ENCODE data around the gene KCNJ16. TPM values are rescaled to one million over a fixed set of nuclear protein-coding genes. Genes with fewer than 3 reads are reported as not detected.

The KCNJ16 gene
- total RNA-seq, 1 experiment from 2014 or later, result 9.3 TPM

DNA sequence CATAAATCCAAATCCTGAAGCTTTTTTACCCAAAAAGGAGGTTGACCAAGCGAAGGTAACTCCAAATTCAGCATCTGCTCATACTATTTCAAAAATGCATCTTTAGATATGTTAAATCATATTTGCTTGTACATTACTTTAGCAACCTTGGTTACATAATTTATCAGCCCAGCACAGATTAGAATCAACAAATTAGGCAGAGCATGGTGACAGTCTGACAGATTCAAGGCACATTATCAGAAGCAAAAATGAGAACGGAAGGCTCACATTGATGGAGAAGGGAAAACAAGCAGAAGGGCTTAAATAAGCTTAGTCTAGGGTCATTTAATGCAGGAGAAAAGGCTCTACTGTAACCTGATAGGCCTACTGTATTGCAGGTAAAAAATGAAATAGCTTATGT, 90.4 kb downstream of the KCNJ16 start:
- TF ChIP-seq, protein P1, sequence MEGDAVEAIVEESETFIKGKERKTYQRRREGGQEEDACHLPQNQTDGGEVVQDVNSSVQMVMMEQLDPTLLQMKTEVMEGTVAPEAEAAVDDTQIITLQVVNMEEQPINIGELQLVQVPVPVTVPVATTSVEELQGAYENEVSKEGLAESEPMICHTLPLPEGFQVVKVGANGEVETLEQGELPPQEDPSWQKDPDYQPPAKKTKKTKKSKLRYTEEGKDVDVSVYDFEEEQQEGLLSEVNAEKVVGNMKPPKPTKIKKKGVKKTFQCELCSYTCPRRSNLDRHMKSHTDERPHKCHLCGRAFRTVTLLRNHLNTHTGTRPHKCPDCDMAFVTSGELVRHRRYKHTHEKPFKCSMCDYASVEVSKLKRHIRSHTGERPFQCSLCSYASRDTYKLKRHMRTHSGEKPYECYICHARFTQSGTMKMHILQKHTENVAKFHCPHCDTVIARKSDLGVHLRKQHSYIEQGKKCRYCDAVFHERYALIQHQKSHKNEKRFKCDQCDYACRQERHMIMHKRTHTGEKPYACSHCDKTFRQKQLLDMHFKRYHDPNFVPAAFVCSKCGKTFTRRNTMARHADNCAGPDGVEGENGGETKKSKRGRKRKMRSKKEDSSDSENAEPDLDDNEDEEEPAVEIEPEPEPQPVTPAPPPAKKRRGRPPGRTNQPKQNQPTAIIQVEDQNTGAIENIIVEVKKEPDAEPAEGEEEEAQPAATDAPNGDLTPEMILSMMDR (IDR thresholded peaks at IDR 0.05; ENCODE audit: insufficient read depth in 1 of 2, low read depth in 1 of 2, low read length in 1 of 2, severe bottlenecking in 1 of 2, unreplicated experiment in 1 of 2), result no peak
- intact Hi-C loops (cut with micrococcal nuclease; ENCODE audit: unreplicated experiment), result loop anchor here (5.0 to 10.0 kb wide), 3 partner anchors 359 to 558 kb away; no protein-coding TSS in a partner anchor
- POLR2A ChIA-PET, result no interaction called here
- H3K4me1 ChIP-seq, result peaks cover 6% of the 10 kb centered on the region
- no peaks in the 10 kb centered on the region for H3K36me3 ChIP-seq (ENCODE audit: control insufficient read depth, insufficient read depth, low read length)
- no TSS peak for BruUV-seq (replicated peaks)
- no peaks in the 10 kb centered on the region for H3K9me3 ChIP-seq
- no peaks in the 10 kb centered on the region for H3K36me3 Mint-ChIP-seq (ENCODE audit: insufficient read depth, unreplicated experiment)
- peaks cover 3% of the 10 kb centered on the region; the same call in 1 of the 2 replicates for H3K27me3 ChIP-seq (replicated peaks; ENCODE audit: control insufficient read depth, insufficient read depth, low read length)
- DNase-seq, result no peak
- no peak overlapping the region for H3K27ac Mint-ChIP-seq (ENCODE audit: unreplicated experiment)
- H3K27me3 Mint-ChIP-seq (ENCODE audit: insufficient read depth, unreplicated experiment), result peaks cover 2% of the 10 kb centered on the region
- no peak overlapping the region for H3K4me3 Mint-ChIP-seq (ENCODE audit: unreplicated experiment)
- H3K4me3 ChIP-seq (ENCODE audit: low read depth, low read length), result no peak overlapping the region
- peaks cover 12% of the 10 kb centered on the region for H3K9me3 Mint-ChIP-seq (ENCODE audit: unreplicated experiment)
- CTCF ChIA-PET, result no interaction called here
- no peaks in the 10 kb centered on the region for H3K4me1 Mint-ChIP-seq (ENCODE audit: low read depth, unreplicated experiment)

DNA sequence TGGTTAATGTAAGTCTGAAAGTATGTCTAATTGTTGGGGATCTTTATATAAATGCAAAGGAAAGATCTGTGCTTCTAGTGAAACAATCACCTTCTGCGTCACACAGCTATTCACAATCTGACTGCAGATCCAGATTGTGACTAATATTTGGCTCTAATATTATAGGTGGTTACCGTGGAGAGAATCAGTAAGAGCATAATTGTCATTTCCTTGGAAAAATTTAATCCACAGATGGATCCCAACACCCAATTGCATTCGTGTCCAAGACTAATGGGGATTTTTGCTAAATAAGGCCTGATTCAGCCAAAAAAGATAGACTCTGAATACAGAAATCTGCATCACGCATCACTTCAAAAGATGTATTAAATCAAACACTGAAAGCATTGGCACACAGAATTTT, 91.6 kb downstream of the KCNJ16 start:
- Mint-ChIP-seq H3K27me3 (ENCODE audit: insufficient read depth, unreplicated experiment) (peaks cover 9% of the 10 kb centered on the region), H3K36me3 (ENCODE audit: insufficient read depth, unreplicated experiment) (no peaks in the 10 kb centered on the region), H3K9me3 (ENCODE audit: unreplicated experiment) (peaks cover 7% of the 10 kb centered on the region), H3K4me3 (ENCODE audit: unreplicated experiment) (no peak overlapping the region), H3K4me1 (ENCODE audit: low read depth, unreplicated experiment) (no peaks in the 10 kb centered on the region), H3K27ac (ENCODE audit: unreplicated experiment) (no peak overlapping the region)
- no TSS peak for BruUV-seq (replicated peaks)
- H3K9me3 ChIP-seq, result no peaks in the 10 kb centered on the region
- intact Hi-C loops (cut with micrococcal nuclease; ENCODE audit: unreplicated experiment), result loop anchor here (5.0 to 10.0 kb wide), 3 partner anchors 358 to 559 kb away; no protein-coding TSS in a partner anchor
- ChIA-PET POLR2A (no interaction called here), CTCF (no interaction called here)
- H3K4me3 ChIP-seq (ENCODE audit: low read depth, low read length), result no peak overlapping the region
- no peaks in the 10 kb centered on the region for H3K36me3 ChIP-seq (ENCODE audit: control insufficient read depth, insufficient read depth, low read length)
- H3K27me3 ChIP-seq (replicated peaks; ENCODE audit: control insufficient read depth, insufficient read depth, low read length), result peaks cover 4% of the 10 kb centered on the region; the same call in 1 of the 2 replicates
- TF ChIP-seq, protein P1 (IDR thresholded peaks at IDR 0.05; ENCODE audit: insufficient read depth in 1 of 2, low read depth in 1 of 2, low read length in 1 of 2, severe bottlenecking in 1 of 2, unreplicated experiment in 1 of 2), result no peak
- peaks cover 4% of the 10 kb centered on the region for H3K4me1 ChIP-seq
- DNase-seq, result no peak

DNA sequence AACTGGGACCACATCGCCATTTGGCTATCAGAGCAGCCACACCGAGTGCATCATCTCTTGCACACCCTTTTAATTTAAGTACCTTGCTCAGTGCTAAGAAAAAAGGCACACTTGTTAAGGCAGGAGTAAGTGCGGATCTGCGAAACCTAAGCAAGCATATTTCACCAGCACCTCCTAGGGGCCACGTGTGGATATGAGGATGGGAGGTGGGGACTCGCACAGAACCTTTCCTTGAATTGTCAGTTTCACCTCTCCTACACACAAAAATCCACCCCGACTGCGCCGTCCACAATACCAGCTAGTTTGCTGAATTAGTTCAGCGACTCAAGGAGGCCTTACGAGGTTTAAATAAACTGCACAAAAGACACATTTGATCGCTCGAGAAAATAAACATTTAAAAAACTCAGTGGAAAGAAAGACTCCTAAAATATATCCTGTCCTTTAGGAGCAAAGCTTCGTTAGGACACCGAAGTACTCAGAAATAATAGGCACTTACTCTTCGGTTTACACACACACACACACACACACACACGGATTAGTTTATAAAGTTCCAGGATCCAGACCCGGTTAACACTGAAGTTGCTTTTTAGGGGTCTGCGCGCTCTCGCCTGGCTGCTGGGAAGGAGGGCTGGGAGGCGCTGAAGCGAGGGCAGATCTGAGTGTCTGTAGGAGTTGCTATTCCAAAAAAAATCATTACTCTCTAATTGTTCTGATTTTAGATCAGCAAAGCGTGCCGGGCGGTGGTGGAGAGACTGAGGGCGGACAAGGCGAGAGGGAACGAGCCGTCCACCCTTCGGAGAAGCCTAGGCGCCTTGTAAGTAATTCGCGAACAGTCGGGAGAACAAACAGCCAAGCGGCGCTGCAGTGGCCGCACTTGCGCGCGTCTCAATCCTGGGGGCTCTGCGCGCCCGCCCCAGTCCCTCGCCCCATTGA, 93.3 kb downstream of the KCNJ16 start:
- Histone ChIP-seq H3K4me1 (no peaks in the 10 kb centered on the region; the same call in 1 of the 2 replicates), H3K4me3 (ENCODE audit: low read depth, low read length) (peak overlapping the region; percentile 41), H3K27me3 (replicated peaks; ENCODE audit: control insufficient read depth, insufficient read depth, low read length) (peaks cover 4% of the 10 kb centered on the region; the same call in 1 of the 2 replicates), H3K36me3 (ENCODE audit: control insufficient read depth, insufficient read depth, low read length) (no peaks in the 10 kb centered on the region), H3K9me3 (no peaks in the 10 kb centered on the region)
- ChIA-PET CTCF (interaction anchor here (0.6 to 0.7 kb wide), 2 partner anchors 282 to 445 kb away, joined by 3 to 5 read pairs; no protein-coding TSS in a partner anchor), POLR2A (interaction anchor here (0.6 kb wide), 1 partner anchor 343 kb away, joined by 3 read pairs; no protein-coding TSS in a partner anchor)
- H3K4me1 Mint-ChIP-seq (ENCODE audit: low read depth, unreplicated experiment), result no peaks in the 10 kb centered on the region
- no TSS peak for BruUV-seq (replicated peaks)
- peak overlapping the region; percentile 50 for H3K27ac Mint-ChIP-seq (ENCODE audit: unreplicated experiment)
- H3K9me3 Mint-ChIP-seq (ENCODE audit: unreplicated experiment), result no peaks in the 10 kb centered on the region
- no peaks in the 10 kb centered on the region for H3K36me3 Mint-ChIP-seq (ENCODE audit: insufficient read depth, unreplicated experiment)
- H3K4me3 Mint-ChIP-seq (ENCODE audit: unreplicated experiment), result peak overlapping the region; percentile 95
- TF ChIP-seq, protein P1 (IDR thresholded peaks at IDR 0.05; ENCODE audit: insufficient read depth in 1 of 2, low read depth in 1 of 2, low read length in 1 of 2, severe bottlenecking in 1 of 2, unreplicated experiment in 1 of 2), result peak; percentile 75 to 78
- intact Hi-C loops (cut with micrococcal nuclease; ENCODE audit: unreplicated experiment), result loop anchor here (1.0 to 10.0 kb wide), 5 partner anchors 356 to 600 kb away; no protein-coding TSS in a partner anchor
- peak; percentile 65 to 66 for DNase-seq
- peaks cover 14% of the 10 kb centered on the region for H3K27me3 Mint-ChIP-seq (ENCODE audit: insufficient read depth, unreplicated experiment)
